ENCODE data around the gene PCSK5. TPM values are rescaled to one million over a fixed set of nuclear protein-coding genes. Genes with fewer than 3 reads are reported as not detected.

The PCSK5 gene
- total RNA-seq, 2 donors from 2014 or later, result 41.2 to 63.7 TPM

GRCh38 chr9:75996726-75997125, 106.3 kb downstream of the PCSK5 start:
- no peak overlapping the region for H3K4me3 ChIP-seq
- DNase-seq (ENCODE audit: low spot score), result no peak
- no peaks in the 10 kb centered on the region for H3K27me3 ChIP-seq (replicated peaks; ENCODE audit: insufficient read depth)
- no peak for ATAC-seq (ENCODE audit: insufficient number of reproducible peaks, low FRiP score, low read depth)
- peaks cover 0 to 16% of the 10 kb centered on the region in 2 donors for H3K4me1 ChIP-seq (ENCODE audit: control insufficient read depth in 1 of 2, low read depth in 2 of 2)
- H3K36me3 ChIP-seq, result no peaks in the 10 kb centered on the region
- H3K27ac ChIP-seq, result no peak overlapping the region
- no peak for TF ChIP-seq CTCF (IDR thresholded peaks at IDR 0.05)
- no peaks in the 10 kb centered on the region for H3K9me3 ChIP-seq

- no peak for ATAC-seq (ENCODE audit: insufficient number of reproducible peaks, low FRiP score, low read depth)
- no peaks in the 10 kb centered on the region for H3K27me3 ChIP-seq (replicated peaks; ENCODE audit: insufficient read depth)
- peaks cover 0 to 16% of the 10 kb centered on the region in 2 donors for H3K4me1 ChIP-seq (ENCODE audit: control insufficient read depth in 1 of 2, low read depth in 2 of 2)
Measured at GRCh38 chr9:75997206-75997605, 106.7 kb downstream of the PCSK5 start.

GRCh38 chr9:75998096-75998780, 107.8 kb downstream of the PCSK5 start:
- TF ChIP-seq CTCF (IDR thresholded peaks at IDR 0.05), result no peak
- Histone ChIP-seq H3K27ac (no peak overlapping the region), H3K9me3 (no peaks in the 10 kb centered on the region), H3K36me3 (no peaks in the 10 kb centered on the region), H3K27me3 (replicated peaks; ENCODE audit: insufficient read depth) (no peaks in the 10 kb centered on the region), H3K4me3 (no peak overlapping the region), H3K4me1 (ENCODE audit: control insufficient read depth in 1 of 2, low read depth in 2 of 2) (peaks cover 0 to 16% of the 10 kb centered on the region in 2 donors)
- DNase-seq (ENCODE audit: low spot score), result no peak
- ATAC-seq (ENCODE audit: insufficient number of reproducible peaks, low FRiP score, low read depth), result no peak

More at GRCh38 chr9:75997206-75997605, 106.7 kb downstream of the PCSK5 start:
- no peak for DNase-seq (ENCODE audit: low spot score)
- TF ChIP-seq CTCF (IDR thresholded peaks at IDR 0.05), result no peak
- H3K4me3 ChIP-seq, result no peak overlapping the region
- H3K9me3 ChIP-seq, result no peaks in the 10 kb centered on the region
- no peaks in the 10 kb centered on the region for H3K36me3 ChIP-seq
- no peak overlapping the region for H3K27ac ChIP-seq

GRCh38 chr9:76001459-76001858, 111.0 kb downstream of the PCSK5 start:
- H3K4me3 ChIP-seq, result no peak overlapping the region
- TF ChIP-seq CTCF (IDR thresholded peaks at IDR 0.05), result no peak
- no peaks in the 10 kb centered on the region for H3K9me3 ChIP-seq
- no peaks in the 10 kb centered on the region for H3K36me3 ChIP-seq
- no peak for DNase-seq (ENCODE audit: low spot score)
- H3K27me3 ChIP-seq (replicated peaks; ENCODE audit: insufficient read depth), result no peaks in the 10 kb centered on the region
- H3K27ac ChIP-seq, result no peak overlapping the region
- peaks cover 4 to 21% of the 10 kb centered on the region in 2 donors for H3K4me1 ChIP-seq (ENCODE audit: control insufficient read depth in 1 of 2, low read depth in 2 of 2)
- ATAC-seq (ENCODE audit: insufficient number of reproducible peaks, low FRiP score, low read depth), result no peak

GRCh38 chr9:76003041-76003440, 112.6 kb downstream of the PCSK5 start:
- no peaks in the 10 kb centered on the region for H3K9me3 ChIP-seq
- H3K27ac ChIP-seq, result no peak overlapping the region
- no peaks in the 10 kb centered on the region for H3K27me3 ChIP-seq (replicated peaks; ENCODE audit: insufficient read depth)
- no peaks in the 10 kb centered on the region for H3K36me3 ChIP-seq
- H3K4me1 ChIP-seq (ENCODE audit: control insufficient read depth in 1 of 2, low read depth in 2 of 2), result peaks cover 4 to 17% of the 10 kb centered on the region in 2 donors
- TF ChIP-seq CTCF (IDR thresholded peaks at IDR 0.05), result no peak
- no peak for DNase-seq (ENCODE audit: low spot score)
- no peak for ATAC-seq (ENCODE audit: insufficient number of reproducible peaks, low FRiP score, low read depth)
- H3K4me3 ChIP-seq, result no peak overlapping the region

All from thoracic aorta (tissue), 2 donors.